IMR-90 (cell line): ENCODE results near the gene ZNF675. TPM values are rescaled to one million over a fixed set of nuclear protein-coding genes. Genes with fewer than 3 reads are reported as not detected.

Experiments
- ATAC-seq: fragments of 200-7000 bp; cut with Tn5 transposase; 2 replicates; pipeline ENCODE4 v1.9.1; 2020; ENCODE audit warnings: low read depth, mild to moderate bottlenecking, moderate library complexity
- Bru-seq: library from RNA; stranded (reverse); fragments of 400-500 nt; gene quantifications from one replicate; lab custom pipeline; 2021; lab: Mats Ljungman, UMichigan
- BruChase-seq, 2 experiments: library from RNA; stranded (reverse); fragments of 400-500 nt; gene quantifications; one replicate each; lab custom pipeline; 2021; lab: Mats Ljungman, UMichigan
- BruUV-seq: library from RNA; stranded (reverse); fragments of 400-500 nt; replicated peaks from 2 replicates; lab custom pipeline; 2021; lab: Mats Ljungman, UMichigan
- CTCF ChIA-PET: fragments of 300-600 bp; formaldehyde crosslinking; extraction: SDS; loops from one replicate; lab custom pipeline; 2021; ENCODE audit warnings: antibody characterized with exemption; lab: Yijun Ruan, JAX
- POLR2A ChIA-PET: fragments of 300-600 bp; sonication (Branson Sonifier 250); formaldehyde crosslinking; loops from one replicate; lab custom pipeline; 2022; ENCODE audit warnings: antibody characterized with exemption; ENCODE audit not compliant: unreplicated experiment; lab: Charles Lee
- DNase-seq: peaks from one replicate; pipeline ENCODE4 v3.0.0; 2013
- H2AFZ ChIP-seq: replicated peaks from 2 replicates; pipeline ENCODE3; 2013; ENCODE audit warnings: low read length, mild to moderate bottlenecking; ENCODE audit not compliant: poor library complexity
- H2AK5ac ChIP-seq: 2 replicates; pipeline ENCODE4 v1.6.1; 2013; ENCODE audit warnings: low read depth, low read length, inconsistent platforms
- H2AK9ac ChIP-seq: replicated peaks from 2 replicates; pipeline ENCODE3; 2013; ENCODE audit warnings: mild to moderate bottlenecking, low read depth, low read length, moderate library complexity; ENCODE audit not compliant: poor library complexity
- H2BK120ac ChIP-seq: 2 replicates; pipeline ENCODE4 v1.6.1; 2013; ENCODE audit warnings: low read depth, low read length, inconsistent platforms
- H2BK15ac ChIP-seq: 3 replicates; pipeline ENCODE4 v1.6.1; 2013; ENCODE audit warnings: low read depth, low read length, inconsistent platforms
- H2BK20ac ChIP-seq: 2 replicates; pipeline ENCODE4 v1.6.1; 2013; ENCODE audit warnings: low read depth, mild to moderate bottlenecking, inconsistent platforms, low read length, moderate library complexity
- H2BK5ac ChIP-seq: 2 replicates; pipeline ENCODE4 v1.6.1; 2013; ENCODE audit warnings: mild to moderate bottlenecking, low read depth, low read length, inconsistent platforms; ENCODE audit not compliant: poor library complexity, severe bottlenecking
- H3K14ac ChIP-seq: replicated peaks from 2 replicates; pipeline ENCODE4 v1.6.1; 2013; ENCODE audit warnings: low read depth, low read length, inconsistent platforms
- H3K18ac ChIP-seq: 2 replicates; pipeline ENCODE4 v1.6.1; 2013; ENCODE audit warnings: low read depth, low read length, control low read depth
- H3K23ac ChIP-seq: 2 replicates; pipeline ENCODE4 v1.6.1; 2013; ENCODE audit warnings: low read depth, low read length, inconsistent platforms
- H3K27ac ChIP-seq: 2 replicates; pipeline ENCODE4 v1.5.1; 2013; ENCODE audit warnings: mild to moderate bottlenecking, control low read depth, low read length; ENCODE audit not compliant: insufficient read depth
- H3K27me3 ChIP-seq: 2 replicates; pipeline ENCODE4 v1.6.1; 2013; ENCODE audit warnings: low read length; ENCODE audit not compliant: control insufficient read depth, insufficient read depth
- H3K36me3 ChIP-seq: 2 replicates; pipeline ENCODE4 v1.6.1; 2013; ENCODE audit warnings: low read length, mixed read lengths; ENCODE audit not compliant: control insufficient read depth, insufficient read depth
- H3K4ac ChIP-seq: 2 replicates; pipeline ENCODE4 v1.6.1; 2013; ENCODE audit warnings: low read depth, low read length, inconsistent platforms
- H3K4me1 ChIP-seq: 2 replicates; pipeline ENCODE4 v1.6.1; 2013; ENCODE audit warnings: low read length, mixed read lengths; ENCODE audit not compliant: control insufficient read depth, insufficient read depth
- H3K4me2 ChIP-seq: 2 replicates; pipeline ENCODE4 v1.6.1; 2013; ENCODE audit warnings: low read depth, mild to moderate bottlenecking, control low read depth, low read length, moderate library complexity
- H3K4me3 ChIP-seq: 2 replicates; pipeline ENCODE4 v1.5.1; 2013; ENCODE audit warnings: low read depth, mild to moderate bottlenecking, control low read depth, low read length, moderate library complexity; ENCODE audit not compliant: insufficient read depth
- H3K56ac ChIP-seq: 2 replicates; pipeline ENCODE4 v1.6.1; 2013; ENCODE audit warnings: low read length, inconsistent platforms; ENCODE audit not compliant: insufficient read depth; ENCODE audit errors: extremely low read depth
- H3K79me1 ChIP-seq, 2 experiments: 2 replicates each; pipeline ENCODE4 v1.6.1; 2013; ENCODE audit warnings: low read length in 2 of 2, inconsistent platforms in 1 of 2, low read depth in 1 of 2
- H3K9ac ChIP-seq: 2 replicates; pipeline ENCODE4 v1.6.1; 2013; ENCODE audit warnings: low read depth, low read length, control low read depth
- H3K9me1 ChIP-seq: 2 replicates; pipeline ENCODE4 v1.6.1; 2013; ENCODE audit warnings: low read length, inconsistent platforms; ENCODE audit not compliant: insufficient read depth
- H3K9me3 ChIP-seq: 2 replicates; pipeline ENCODE4 v1.6.1; 2013; ENCODE audit warnings: low read length; ENCODE audit not compliant: control insufficient read depth, insufficient read depth
- H4K20me1 ChIP-seq: 2 replicates; pipeline ENCODE4 v1.6.1; 2013; ENCODE audit warnings: low read length, inconsistent platforms; ENCODE audit not compliant: insufficient read depth
- H4K5ac ChIP-seq: 2 replicates; pipeline ENCODE4 v1.6.1; 2013; ENCODE audit warnings: mild to moderate bottlenecking, low read depth, low read length, control low read depth
- H4K8ac ChIP-seq, 2 experiments: 2 replicates each; pipeline ENCODE4 v1.6.1; 2013; ENCODE audit warnings: low read depth in 2 of 2, low read length in 2 of 2, control low read depth in 1 of 2, inconsistent platforms in 1 of 2
- H4K91ac ChIP-seq: 2 replicates; pipeline ENCODE4 v1.6.1; 2013; ENCODE audit warnings: low read depth, low read length, inconsistent platforms; ENCODE audit not compliant: insufficient read depth
- BHLHE40 ChIP-seq: fragments of 150-350 bp; IDR thresholded peaks from 2 replicates; pipeline ENCODE4 v1.6.1; 2016; ENCODE audit warnings: mild to moderate bottlenecking, low read depth, low read length
- CEBPB ChIP-seq: IDR thresholded peaks from 2 replicates; pipeline ENCODE4 v1.6.1; 2012; ENCODE audit warnings: low read depth, low read length, improper control_type of control experiment
- CHD1 ChIP-seq: IDR thresholded peaks from 2 replicates; pipeline ENCODE4 v1.6.1; 2012; ENCODE audit warnings: low read depth, low read length, improper control_type of control experiment
- CTCF ChIP-seq: conservative IDR thresholded peaks from 2 replicates; pipeline ENCODE4 v1.5.1; 2012; ENCODE audit warnings: mild to moderate bottlenecking, low read depth, low read length, improper control_type of control experiment
- MAFK ChIP-seq: IDR thresholded peaks from 2 replicates; pipeline ENCODE4 v1.6.1; 2012; ENCODE audit warnings: low read depth, low read length, improper control_type of control experiment
- MXI1 ChIP-seq: IDR thresholded peaks from 2 replicates; pipeline ENCODE4 v1.6.1; 2012; ENCODE audit warnings: low read depth, mild to moderate bottlenecking, low read length, moderate library complexity, borderline replicate concordance
- NFE2L2 ChIP-seq: fragments of 150-350 bp; IDR thresholded peaks from 2 replicates; pipeline ENCODE4 v1.6.1; 2016; ENCODE audit warnings: low read depth, mild to moderate bottlenecking, low read length
- POLR2A ChIP-seq: IDR thresholded peaks from 2 replicates; pipeline ENCODE4 v1.6.1; 2012; ENCODE audit warnings: mild to moderate bottlenecking, low read depth, low read length
- RAD21 ChIP-seq: IDR thresholded peaks from 2 replicates; pipeline ENCODE4 v1.6.1; 2012; ENCODE audit warnings: low read length, improper control_type of control experiment
- WGBS, 2 experiments: methylation state at CpG; one replicate each; pipeline versions ENCODE4 v1.1.5 to v1.1.7; 2013; ENCODE audit warnings: missing lambda C conversion rate in 2 of 2; ENCODE audit not compliant: insufficient read length in 1 of 2; ENCODE audit errors: extremely low coverage in 2 of 2; 5-methylcytosine and 5-hydroxymethylcytosine counted together
- dilution Hi-C: fragments of 300-500 bp; cut with HindIII; formaldehyde crosslinking; loops from one replicate; pipeline ENCODE4 v1.14.3; 2018; ENCODE audit warnings: low sequenced_read_pairs; ENCODE audit not compliant: unreplicated experiment
- in situ Hi-C: fragments of 300-500 bp; cut with MboI; formaldehyde crosslinking; loops from 3 replicates; pipeline ENCODE4 v1.14.3; 2019; ENCODE audit warnings: low sequenced_read_pairs, inconsistent platforms, mixed read lengths
- intact Hi-C: fragments of 100-400 bp; cut with micrococcal nuclease; formaldehyde crosslinking; loops from 2 replicates; pipeline ENCODE4 v1.10.0; 2022
- long read RNA-seq: library from polyadenylated mRNA; unstranded; transcript quantifications from one replicate; pipeline ENCODE4 v2.0.0, GENCODE V29; 2021; ENCODE audit not compliant: unreplicated experiment
- polyA plus RNA-seq, 3 experiments: library from polyadenylated mRNA; depleted of rRNA; stranded (reverse); fragments of >200 nt; gene quantifications; 2 replicates each; pipeline ENCODE4 v1.2.3, GENCODE V29; 2012; ENCODE audit warnings: low replicate concordance in 1 of 3
- total RNA-seq: library from RNA; depleted of rRNA; stranded (reverse); fragments of >200 nt; gene quantifications from 2 replicates; pipeline ENCODE4 v1.2.3, GENCODE V29; 2012; rRNA removed

ZNF675 gene
- total RNA-seq (8.6 and 11.1 TPM in 2 replicates), polyA plus RNA-seq (2012; rRNA removed) (2.0 and 2.5 TPM in 2 replicates), Bru-seq, nascent RNA (percentile 48 among the genes with signal in this experiment), BruChase-seq, experiment 1, labeled RNA remaining after a 6-hour chase (percentile 49 among the genes with signal in this experiment), BruChase-seq, experiment 2, labeled RNA remaining after a 2-hour chase (percentile 44 among the genes with signal in this experiment)
- polyA plus RNA-seq (2012; cell fraction: cytosol; rRNA removed): 1.3 and 2.9 TPM in 2 replicates
- 2.3 and 3.2 TPM in 2 replicates for polyA plus RNA-seq (2012; cell fraction: nucleus; rRNA removed; ENCODE audit: low replicate concordance)
- long read RNA-seq, full-length matches to known transcripts: 4 of 5 reads
- long read RNA-seq, partial matches to known transcripts: 0 of 5 reads
- long read RNA-seq, other reads (novel, unspliced or antisense): 1 of 5 reads

GRCh38 chr19:23686621-23687423 lies at the start of gene ZNF675:
Gene ZNF675, minus strand, starts transcription at chr19:23687212. Its CDS starts 179 bp downstream, at chr19:23687033.
- H3K79me1 ChIP-seq: peaks cover 0 to 4% of the 10 kb centered on the region in 2 experiments; a peak in 3 of 4 replicates
- CTCF ChIA-PET: interaction anchor here (0.6 kb wide), 1 partner anchor 237 kb away, joined by 3 read pairs; no protein-coding TSS in a partner anchor
- H2AK9ac ChIP-seq: peak within 1 kb of the TSS; percentile 63
- H3K27ac ChIP-seq: peak within 1 kb of the TSS; percentile 74
- H2BK20ac ChIP-seq: no peak within 1 kb of the TSS
- no TSS peak for BruUV-seq
- H3K4ac ChIP-seq: peak within 1 kb of the TSS; percentile 63
- peaks cover 2% of the 10 kb centered on the region for H3K36me3 ChIP-seq
- in situ Hi-C loops: no loop called here
- DNase-seq (peak; percentile 89), ATAC-seq (peak; percentile 96)
- H2AK5ac ChIP-seq: no peak within 1 kb of the TSS
- H3K23ac ChIP-seq: peak within 1 kb of the TSS; percentile 65; the same call in 1 of the 2 replicates
- H3K18ac ChIP-seq: no peak within 1 kb of the TSS
- H3K9me1 ChIP-seq: no peaks in the 10 kb centered on the region
- no peak within 1 kb of the TSS for H4K5ac ChIP-seq
- H3K56ac ChIP-seq: peak within 1 kb of the TSS; percentile 63
- H3K4me1 ChIP-seq: no peaks in the 10 kb centered on the region
- no peaks in the 10 kb centered on the region for H3K9me3 ChIP-seq
- H2BK15ac ChIP-seq: no peak within 1 kb of the TSS
- POLR2A ChIA-PET: no interaction called here
- dilution Hi-C loops: no loop called here
- H4K20me1 ChIP-seq: no peaks in the 10 kb centered on the region
- H2AFZ ChIP-seq: peak within 1 kb of the TSS; percentile 90
- peak; percentile 18; the same call in 1 of the 2 replicates for TF ChIP-seq MXI1
- no peak for TF ChIP-seq BHLHE40
- 0 out of 2 replicates have a peak, but pooled peaks have one; percentile 1 for TF ChIP-seq CTCF
- TF ChIP-seq CEBPB: no peak
- no peak for TF ChIP-seq NFE2L2
- no peak for TF ChIP-seq RAD21
- peak; percentile 52; the same call in 1 of the 2 replicates for TF ChIP-seq POLR2A
- no peak for TF ChIP-seq MAFK
- no peak for TF ChIP-seq CHD1
- no peak within 1 kb of the TSS for H2BK120ac ChIP-seq
- peak within 1 kb of the TSS; percentile 81 for H3K4me2 ChIP-seq
- H2BK5ac ChIP-seq: peak within 1 kb of the TSS; percentile 21
- peak within 1 kb of the TSS; percentile 75 for H3K9ac ChIP-seq
- no peaks in the 10 kb centered on the region for H3K27me3 ChIP-seq
- H3K14ac ChIP-seq: peak within 1 kb of the TSS; percentile 34; the same call in 1 of the 2 replicates
- H4K8ac ChIP-seq: peak within 1 kb of the TSS; percentile 71 to 75; a peak in 2 of 4 replicates
- H4K91ac ChIP-seq: no peak within 1 kb of the TSS
- no CpG with 5 or more reads among the region's 33 CpGs for WGBS, 2 experiments
- H3K4me3 ChIP-seq: peak within 1 kb of the TSS; percentile 88
- intact Hi-C loops: loop anchor here (2.0 to 10.0 kb wide), 2 partner anchors 72 to 612 kb away; partner anchors contain the start of gene ZNF681
